SK-N-DZ (cell line): ENCODE results near the gene SLC29A3.

ENCODE experiments used
- DNase-seq: peaks from one replicate; pipeline ENCODE4 v3.0.0-alpha.2; 2015; ENCODE audit warnings: low spot score

SLC29A3 gene

DNA sequence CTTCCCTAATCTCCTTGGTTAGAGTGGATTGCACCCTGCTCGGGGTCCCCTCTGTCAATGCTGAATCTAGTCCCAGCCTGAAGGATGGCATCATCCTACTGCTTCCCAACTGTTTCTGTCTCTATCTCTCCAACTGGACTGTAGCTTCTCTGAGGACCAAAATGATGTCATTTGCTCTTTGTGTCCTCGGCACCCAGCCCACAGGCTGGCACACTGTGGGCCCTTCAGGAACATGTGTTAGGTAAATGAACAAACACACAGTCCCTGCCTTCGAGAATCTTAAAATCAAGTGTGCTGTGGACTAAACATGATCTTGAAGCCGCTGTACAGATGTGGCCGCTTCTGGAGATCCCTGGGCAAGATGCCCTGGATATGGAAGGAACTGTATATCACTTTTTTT, 72.6 kb downstream of the SLC29A3 start:
- no peak for DNase-seq

DNA sequence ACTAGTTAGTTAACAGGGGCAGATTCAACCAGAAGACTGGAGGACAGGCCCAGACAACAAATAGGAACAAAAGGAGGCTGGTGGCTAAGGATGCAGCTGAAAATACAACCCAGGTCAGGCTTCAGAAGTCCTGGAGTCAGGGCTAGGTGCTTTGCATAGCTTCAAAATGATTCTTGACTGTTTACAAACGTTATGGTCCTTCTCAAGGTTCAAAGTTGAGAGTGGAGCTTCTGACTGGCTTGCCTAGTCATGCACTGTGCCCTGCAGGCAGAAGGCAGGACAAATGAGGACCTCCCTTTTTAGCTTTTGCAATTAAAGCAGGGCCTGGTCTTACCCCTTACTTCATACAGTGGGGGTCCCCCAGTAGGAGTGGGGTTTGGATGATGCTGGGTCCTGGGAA, 73.2 kb downstream of the SLC29A3 start:
- no peak for DNase-seq

DNA sequence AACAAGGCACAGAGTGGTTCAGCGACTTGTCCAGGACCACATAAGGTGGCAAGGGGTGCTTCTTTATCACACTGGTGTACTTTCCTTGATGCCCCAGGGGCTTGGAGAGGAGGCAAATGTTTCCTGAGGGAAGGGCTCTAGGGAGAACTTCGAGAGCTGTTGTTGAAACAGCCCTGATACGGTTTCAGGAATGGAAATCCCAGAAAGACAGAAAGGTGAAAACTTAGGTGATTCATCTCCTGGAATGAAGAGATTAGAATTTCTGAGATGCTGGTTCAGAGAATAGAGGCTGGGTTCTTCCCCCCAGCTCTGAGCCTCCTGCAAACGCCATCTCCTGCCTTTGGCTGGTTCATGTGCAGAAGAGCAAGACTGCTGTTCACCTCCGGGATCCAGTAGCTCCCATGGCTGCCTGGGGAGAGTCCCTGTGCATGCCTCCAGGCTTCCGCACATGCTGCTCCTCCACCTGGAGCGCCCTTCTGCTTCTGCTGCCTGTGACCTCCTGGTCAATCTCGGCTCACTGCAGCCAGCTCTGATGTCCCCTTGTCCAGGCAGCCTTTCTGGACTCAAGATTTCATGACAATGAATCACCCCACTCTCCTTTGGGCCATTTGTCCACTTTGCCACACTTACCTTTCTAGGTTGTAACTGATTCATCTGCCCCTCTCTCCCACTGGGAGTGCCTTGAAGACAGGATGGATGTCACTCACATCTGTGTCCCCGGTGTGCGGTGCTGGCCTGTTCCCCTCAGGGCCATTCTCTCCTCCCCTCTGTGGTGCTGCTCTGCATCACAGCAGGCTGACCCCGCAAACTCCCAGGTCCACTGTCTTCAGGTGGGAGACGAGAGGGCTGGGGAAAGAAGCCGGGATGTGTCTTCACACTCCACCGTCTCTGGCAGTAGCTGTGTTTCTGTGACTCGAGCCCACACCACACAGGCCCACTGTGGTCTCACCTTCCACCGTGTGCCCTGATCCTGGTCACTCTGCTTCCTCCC, 74.0 kb downstream of the SLC29A3 start:
- DNase-seq: no peak

DNA sequence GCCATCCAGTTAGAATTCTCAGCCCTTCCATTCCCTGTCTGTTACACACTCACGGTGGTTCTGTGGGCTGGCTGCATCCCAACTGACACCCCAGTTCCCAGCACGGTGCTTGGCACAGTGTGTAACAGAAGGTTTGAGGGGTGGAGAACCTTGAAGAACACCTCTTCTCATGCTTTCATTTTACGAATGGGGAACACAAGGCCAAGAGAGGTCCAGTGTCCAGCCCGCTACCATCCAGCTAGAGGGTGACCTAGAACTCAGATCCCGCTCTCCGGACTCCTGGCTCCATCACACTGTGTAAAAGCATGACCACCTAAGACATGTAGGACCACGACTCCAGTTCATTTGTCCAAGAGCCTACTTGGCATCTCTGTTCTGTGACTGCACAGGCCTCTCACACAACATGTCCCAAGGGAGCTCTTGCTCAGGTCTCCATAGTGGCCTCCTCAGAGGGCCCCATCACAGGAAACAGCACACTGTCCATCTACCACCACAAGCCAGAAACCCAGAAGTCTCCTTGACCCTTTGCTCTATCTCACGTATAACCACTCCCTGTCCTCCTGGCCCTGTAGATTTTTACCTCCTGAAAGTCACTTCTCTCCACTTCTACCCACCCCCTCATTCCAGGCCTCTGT, 74.9 kb downstream of the SLC29A3 start:
- DNase-seq: no peak

DNA sequence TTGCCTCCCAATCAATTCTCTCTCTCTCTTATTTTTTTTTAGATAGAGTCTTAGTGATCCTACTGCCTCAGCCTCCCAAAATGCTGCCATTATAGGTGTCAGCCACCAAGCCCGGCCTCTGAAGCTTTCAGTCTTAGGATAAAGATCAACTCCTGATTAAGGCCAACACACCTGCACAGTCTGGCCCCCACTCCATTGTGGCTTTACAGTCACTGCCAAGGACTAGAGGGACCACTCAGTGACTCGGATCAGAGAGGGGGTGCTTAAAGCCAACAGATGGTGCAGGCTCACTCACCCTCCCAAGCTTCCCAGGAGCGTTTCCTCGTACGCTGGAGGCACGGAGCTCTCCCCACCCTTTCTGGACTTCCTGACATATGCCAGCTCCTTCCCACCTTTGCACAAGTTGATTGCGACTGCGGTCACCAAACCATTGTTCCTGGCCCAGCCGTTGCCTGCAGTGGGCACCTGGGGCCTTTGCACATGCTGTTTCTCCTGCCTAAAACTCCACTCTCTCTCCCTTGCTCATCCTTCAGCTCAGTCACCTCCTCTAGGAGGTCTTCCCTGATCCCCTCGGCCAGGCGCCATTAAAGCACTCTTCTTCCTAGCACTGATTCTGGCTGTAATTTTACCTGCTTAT, 76.0 kb downstream of the SLC29A3 start:
- no peak for DNase-seq

DNA sequence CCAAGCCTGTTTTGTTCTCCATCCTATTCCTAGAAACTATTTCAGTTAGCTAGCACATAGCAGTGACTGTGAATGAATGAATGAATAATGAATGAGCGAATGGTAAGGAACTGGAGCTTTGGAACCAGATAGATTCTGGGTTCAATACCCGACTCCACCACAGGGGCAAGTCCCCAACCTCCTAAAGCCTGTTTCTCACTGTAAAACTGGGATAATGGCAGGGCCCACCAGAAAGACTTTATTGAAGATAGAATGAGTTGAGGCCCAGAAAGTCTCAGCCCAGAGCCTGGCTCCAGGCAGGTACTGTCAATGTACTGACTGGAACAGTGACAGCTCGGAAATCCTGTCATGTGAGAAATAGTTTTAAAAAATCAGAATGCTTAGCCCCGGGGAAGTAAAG, 76.6 kb downstream of the SLC29A3 start:
- no peak for DNase-seq

DNA sequence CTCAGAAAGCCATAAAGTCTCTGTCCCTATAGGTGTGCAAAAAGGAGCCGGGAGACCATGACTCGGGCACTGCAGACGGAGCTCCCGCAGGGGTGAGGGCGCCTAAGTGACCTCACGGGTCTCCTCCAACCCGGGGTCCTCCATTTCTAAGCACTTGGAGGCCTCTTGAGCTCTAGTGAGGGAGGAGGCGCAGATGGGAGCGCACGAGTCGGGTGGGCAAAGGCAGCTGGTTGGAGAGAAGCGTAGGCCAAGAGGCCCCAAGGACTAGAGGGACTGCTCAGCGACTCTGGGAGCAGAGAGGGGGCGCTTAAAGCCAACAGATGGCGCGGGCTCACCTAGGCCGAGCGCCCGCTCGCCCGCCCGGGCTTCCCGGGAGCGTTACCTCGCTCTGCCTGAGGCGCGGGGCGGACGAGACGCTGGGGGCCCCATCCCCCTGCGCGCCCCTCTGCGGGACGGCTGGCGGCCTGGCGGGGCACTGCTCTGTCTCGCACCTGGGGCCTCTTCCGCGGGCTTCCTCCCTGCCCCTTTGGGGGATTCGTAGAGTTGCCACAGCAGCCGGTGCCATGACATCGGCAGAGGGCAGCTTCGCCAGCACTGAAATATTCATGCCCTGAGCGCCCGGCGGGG, 77.1 kb downstream of the SLC29A3 start:
- DNase-seq: peak; percentile 68

DNA sequence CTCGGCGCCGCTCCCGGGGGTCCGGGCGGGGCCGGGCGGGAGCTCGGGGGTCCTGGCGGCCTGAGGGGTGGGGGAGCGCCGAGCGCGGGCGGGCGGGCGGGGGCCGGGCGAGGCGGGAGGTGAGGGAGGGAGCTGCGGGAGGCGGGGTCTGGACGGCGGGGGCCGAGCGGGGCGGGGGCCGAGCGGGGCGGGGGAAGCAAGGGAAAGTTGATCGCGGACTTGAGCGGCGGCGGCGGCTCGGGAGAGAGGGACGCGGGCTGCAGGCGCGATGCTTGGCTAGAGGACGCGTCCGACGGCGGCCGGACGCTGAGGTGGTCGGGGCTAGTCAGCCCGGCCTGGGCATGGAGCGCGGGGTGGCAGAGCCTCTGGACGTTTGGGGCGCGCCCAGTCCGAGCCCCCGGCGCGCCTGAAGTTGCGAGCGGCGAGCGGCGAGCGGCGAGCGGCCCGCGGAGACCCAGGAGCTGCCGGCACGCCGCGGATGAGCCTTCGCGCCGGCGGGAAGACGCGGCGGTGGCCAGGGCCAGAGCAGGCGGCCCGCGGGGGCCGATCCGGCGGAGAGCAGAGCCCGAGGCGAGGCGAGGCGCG, 77.7 kb downstream of the SLC29A3 start, which contains the start of gene CDH23:
TSS of gene CDH23 (plus strand) at position 210 of the 585 bp plus-strand sequence. CDS start 42,912 bp downstream, outside the sequence.
- DNase-seq: no peak

DNA sequence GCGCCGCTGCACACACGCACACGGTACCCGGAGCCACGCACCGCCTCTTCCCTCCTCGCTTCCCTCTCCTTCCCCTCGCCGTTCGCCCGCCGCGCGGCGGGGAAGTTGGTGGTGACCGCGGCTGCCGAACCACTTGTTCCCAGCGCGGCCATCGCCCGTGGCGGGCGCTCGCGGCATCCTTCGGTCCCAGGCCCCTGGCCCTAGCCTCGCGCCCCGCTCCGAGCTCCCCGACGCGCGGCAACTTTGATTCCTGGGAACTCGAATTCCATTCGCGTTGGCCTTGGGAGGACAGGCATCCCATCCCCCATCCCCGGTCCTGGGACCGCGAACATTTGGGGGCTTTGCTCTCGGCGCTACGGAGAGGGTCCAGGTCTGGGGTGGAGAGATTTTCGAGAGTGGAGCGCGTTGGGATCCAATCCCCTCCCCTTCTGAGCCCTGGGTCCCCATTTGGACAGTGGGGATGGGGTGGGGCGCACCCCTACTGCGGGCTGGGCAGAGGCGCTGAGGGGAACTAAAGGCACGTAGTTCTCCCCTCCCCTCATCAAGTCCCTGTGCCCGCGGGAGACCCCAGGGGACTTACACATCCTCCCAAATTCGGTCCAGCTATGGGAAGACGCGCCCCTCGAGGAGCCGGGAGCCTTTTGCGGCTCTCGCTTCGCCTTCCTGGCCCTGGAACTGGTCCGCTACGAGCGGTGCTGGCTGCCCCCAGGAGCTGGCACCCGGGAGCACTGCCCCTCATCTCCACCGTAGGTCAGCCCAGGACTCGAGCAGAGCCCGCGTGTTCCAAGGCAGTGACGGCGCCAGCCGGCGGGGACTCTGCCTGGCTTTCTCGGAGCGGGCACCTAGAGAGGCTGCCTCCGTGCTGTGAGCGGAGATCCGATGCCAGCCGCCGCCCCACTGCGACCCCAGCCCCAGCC, 78.5 kb downstream of the SLC29A3 start:
- no peak for DNase-seq

DNA sequence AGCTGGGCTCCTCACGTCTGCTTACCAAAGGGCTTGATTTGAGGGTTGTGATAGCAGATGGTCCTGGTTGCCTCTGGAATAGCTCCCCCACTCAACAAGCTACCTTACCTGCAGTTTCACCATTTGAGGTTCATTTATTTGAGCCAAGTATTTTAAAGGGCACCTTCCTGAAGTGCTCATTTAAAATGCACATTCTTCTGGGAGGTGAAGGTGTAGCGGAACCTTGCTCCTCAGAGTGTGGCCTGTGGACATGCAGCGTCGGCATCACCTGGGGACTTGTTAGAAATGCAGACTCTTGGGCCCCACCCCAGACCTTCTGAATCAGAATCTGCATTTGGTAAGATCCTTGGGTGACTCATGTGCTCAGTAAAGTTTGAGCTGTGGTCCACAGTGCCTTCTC, 79.9 kb downstream of the SLC29A3 start:
- DNase-seq: no peak

DNA sequence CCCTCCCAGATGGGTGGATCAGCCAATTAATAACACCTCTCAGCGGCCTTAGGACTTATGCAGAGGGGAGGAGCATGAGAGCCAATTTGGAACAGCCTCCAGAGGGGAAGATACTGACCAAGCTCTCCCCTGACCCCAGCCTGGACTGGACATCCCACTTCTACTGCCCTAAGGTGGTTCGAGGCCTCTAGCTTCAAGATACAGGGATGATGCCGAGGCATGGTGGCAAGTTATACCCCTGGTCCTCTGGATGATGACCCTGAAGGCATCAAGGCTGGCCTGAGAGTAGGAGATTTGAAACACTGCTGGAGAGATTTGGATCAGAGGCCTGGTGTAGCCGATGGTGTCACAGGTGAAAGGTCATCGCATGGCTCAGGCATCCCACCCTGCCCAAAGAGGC, 80.9 kb downstream of the SLC29A3 start:
- DNase-seq: no peak

DNA sequence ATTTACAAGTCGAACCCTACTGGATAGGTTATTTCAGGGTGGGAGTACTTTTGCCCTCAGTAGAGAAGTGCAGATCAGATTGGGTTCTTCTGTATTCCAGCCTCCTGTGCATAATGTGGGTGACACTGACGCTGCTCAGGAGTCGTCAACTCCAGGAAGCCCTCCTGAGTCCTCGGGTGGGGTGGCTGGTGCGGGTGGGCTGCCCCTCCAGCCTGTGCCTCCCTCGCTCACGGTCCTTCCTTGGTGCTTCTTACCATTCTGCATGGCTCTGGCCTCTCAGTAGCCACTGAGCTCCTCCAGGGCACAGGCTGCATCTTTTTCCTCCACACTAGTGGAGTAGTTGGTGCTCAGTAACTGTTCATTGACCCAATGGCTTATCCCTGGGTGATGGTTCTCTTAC, 82.0 kb downstream of the SLC29A3 start:
- no peak for DNase-seq

DNA sequence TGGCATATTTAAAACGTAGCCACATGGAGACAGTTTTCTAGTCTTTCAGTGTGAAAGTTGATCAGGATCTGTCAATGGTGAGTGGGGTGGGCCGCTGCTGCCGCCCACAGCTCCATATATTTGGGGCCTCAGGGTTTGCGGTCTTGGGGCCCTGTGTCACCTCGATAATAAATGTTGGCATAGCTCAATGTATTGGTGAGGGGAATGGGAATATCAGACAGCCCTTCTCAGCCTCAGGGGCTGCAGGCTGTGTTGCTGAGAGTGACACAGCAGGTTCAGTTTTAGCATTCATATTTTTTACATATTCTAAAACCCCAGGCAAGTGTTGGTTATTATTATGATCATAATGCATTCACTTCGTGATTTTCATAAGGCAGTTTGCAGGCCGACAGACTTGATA, 82.9 kb downstream of the SLC29A3 start:
- no peak for DNase-seq

DNA sequence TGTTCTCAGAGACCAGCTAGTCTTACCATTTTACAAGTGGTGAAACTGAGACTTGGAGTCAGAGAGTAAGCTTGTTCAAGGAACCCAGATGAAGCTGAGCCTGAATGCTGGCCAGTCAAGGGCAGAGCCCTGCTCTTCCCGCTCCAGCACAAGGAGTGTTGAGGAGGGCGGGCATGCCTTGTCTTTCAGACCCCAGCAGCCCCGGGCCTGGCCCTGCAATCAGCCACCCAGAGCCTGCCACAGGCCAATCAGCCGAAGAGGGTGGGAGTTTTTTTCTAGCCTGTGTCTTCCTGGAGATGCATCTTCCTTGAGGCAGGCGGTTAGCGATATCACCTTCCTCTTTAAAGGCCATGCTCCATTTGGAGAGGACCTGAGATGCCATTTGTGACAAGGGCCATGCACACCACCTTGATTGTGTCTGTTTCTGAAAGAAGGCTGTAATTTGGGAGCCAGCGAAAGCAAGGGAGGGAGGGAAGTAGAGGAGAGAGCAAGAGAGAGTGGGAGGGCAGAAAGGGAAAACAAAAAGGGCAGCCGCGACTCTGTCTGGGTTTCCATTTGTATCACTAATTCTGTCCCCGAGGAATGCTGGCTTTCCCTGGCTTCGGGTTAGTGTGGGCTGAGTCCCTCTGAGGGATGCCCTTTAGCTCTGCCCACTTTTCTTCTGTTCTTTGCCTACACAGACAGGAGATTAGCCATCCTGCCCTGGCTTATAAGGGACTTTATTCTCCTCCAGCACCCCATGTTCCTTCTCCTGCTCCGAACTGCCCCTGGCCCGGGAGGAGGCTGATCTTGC, 85.6 kb downstream of the SLC29A3 start:
- no peak for DNase-seq

DNA sequence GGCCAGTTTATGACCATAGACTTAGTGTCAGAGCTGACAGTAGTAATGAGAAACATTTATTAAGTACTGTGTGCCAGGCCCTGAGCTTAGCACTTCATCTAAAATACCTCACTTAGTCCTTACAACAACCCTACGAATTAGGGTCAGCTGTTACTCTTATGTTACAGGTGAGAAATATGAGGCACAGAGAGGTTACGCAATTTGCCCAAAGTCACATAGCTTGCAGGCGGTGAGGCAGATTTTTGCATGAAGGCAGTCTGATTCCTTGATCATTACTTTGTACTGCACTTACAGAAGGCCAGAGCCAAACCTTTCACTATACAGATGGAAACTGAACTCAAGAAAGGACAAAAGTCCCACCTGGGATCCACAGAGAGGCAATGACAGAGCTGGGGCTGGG, 87.8 kb downstream of the SLC29A3 start:
- no peak for DNase-seq

DNA sequence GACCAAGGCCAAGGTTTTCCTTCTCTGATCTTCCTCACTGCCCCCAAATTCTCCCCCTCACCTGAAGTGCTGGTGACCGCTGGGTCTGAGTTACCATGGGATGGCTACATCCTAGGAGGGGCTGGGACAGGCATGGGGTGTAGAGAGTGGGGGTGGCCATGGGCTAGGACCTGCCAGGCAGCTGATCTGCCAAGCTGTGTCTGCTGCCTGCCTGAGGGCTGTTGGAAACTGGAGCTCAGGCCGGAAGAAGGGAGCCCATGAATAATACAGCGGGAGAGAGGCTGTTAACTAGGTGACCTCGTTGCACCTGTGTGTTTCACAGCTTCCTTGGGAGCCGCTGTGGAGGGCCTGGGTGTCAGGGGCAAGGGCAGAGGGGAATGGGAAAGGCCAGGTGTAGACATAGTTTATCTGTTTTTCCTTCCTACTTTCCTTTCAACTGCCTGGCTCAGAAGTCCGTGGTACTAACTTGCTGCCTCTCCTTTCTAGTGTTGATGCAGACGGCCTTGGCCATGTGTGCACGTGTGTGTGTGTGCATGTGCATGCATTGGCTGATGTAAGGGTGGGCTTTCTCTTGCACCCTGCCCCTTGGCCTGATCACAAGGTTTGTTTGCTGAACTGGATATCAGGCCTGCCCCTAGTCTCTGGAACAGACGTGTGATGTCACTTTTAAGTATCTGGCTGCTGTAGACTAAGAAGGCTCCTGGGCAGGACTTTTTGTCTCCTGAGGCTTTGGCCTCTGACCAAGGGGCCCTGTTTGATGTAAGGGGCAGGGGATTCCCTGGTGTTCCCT, 89.6 kb downstream of the SLC29A3 start:
- no peak for DNase-seq

DNA sequence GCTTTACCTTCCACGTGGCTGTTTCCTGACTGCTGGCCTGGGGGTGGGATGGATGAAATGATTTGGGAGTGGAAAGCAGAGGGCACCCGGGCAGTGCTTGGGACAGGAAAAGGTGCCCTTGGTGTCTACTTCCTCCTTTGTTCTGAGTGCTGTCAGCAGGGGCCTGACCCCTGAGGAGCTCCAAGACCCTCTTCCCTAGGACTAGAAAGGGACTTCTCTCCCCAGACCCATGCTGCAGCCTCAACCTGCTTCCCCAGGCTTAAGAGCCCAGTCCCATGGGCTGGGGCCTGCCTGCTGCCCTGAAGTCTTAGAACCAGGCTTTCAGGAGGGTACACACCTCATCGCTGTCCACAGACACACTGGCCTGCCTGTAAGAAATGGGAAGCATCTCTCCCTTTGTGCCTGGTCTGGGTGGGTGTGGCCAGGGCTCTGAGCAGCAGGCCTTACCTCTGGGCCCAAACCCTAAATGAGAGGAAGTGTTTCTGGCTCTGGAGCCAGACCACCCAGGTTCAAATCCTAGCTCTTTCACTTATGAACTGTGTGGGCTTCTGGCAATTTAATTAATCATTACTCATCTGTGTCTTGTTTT, 90.6 kb downstream of the SLC29A3 start:
- DNase-seq: no peak
